Trophoblast cell (in vitro differentiated cells and primary cell): ENCODE measurements around the gene LPA.
"Not testable (repeated sequence)": the region's sequence is repeated elsewhere in the genome, so short reads cannot be mapped to it uniquely, and the experiment has no call there.

Experiments
- DNase-seq, 2 donors: peaks; one replicate each; pipeline ENCODE4 v3.0.0-alpha.2; 2016
- H2AFZ ChIP-seq: 2 replicates; pipeline ENCODE4 v1.6.1; 2013; ENCODE audit warnings: low read length, moderate library complexity, mild to moderate bottlenecking; ENCODE audit not compliant: insufficient read depth, poor library complexity
- H2AK5ac ChIP-seq: 2 replicates; pipeline ENCODE4 v1.6.1; 2013; ENCODE audit warnings: mild to moderate bottlenecking, low read length
- H2BK120ac ChIP-seq: 2 replicates; pipeline ENCODE4 v1.6.1; 2013; ENCODE audit warnings: low read length, mild to moderate bottlenecking, moderate library complexity; ENCODE audit not compliant: insufficient read depth, poor library complexity
- H2BK12ac ChIP-seq: 2 replicates; pipeline ENCODE4 v1.6.1; 2013; ENCODE audit warnings: mild to moderate bottlenecking, low read length, moderate library complexity
- H2BK5ac ChIP-seq: 2 replicates; pipeline ENCODE4 v1.6.1; 2013; ENCODE audit warnings: low read length, low read depth, moderate library complexity, mild to moderate bottlenecking; ENCODE audit not compliant: poor library complexity
- H3K14ac ChIP-seq: 2 replicates; pipeline ENCODE4 v1.6.1; 2013; ENCODE audit warnings: mild to moderate bottlenecking, low read length
- H3K18ac ChIP-seq: 2 replicates; pipeline ENCODE4 v1.6.1; 2013; ENCODE audit warnings: mild to moderate bottlenecking, low read length
- H3K23ac ChIP-seq: 2 replicates; pipeline ENCODE4 v1.6.1; 2013; ENCODE audit warnings: low read length
- H3K27ac ChIP-seq: 2 replicates; pipeline ENCODE4 v1.5.1; 2013; ENCODE audit warnings: low read depth, mild to moderate bottlenecking, inconsistent platforms, low read length, moderate library complexity
- H3K27me3 ChIP-seq: 2 replicates; pipeline ENCODE4 v1.6.1; 2013; ENCODE audit warnings: inconsistent platforms, mild to moderate bottlenecking, low read length, moderate library complexity; ENCODE audit not compliant: insufficient read depth
- H3K36me3 ChIP-seq, 2 experiments: 1 replicate in 1 of 2; 2 replicates in 1 of 2; pipeline ENCODE4 v1.6.1; 2013; ENCODE audit warnings: low read length in 2 of 2, mild to moderate bottlenecking in 2 of 2, moderate library complexity in 1 of 2; ENCODE audit not compliant: insufficient read depth in 2 of 2, control insufficient read depth in 1 of 2
- H3K4ac ChIP-seq: 2 replicates; pipeline ENCODE4 v1.6.1; 2013; ENCODE audit warnings: low read depth, mild to moderate bottlenecking, low read length, moderate library complexity
- H3K4me1 ChIP-seq, 2 experiments: 1 replicate in 1 of 2; 2 replicates in 1 of 2; pipeline ENCODE4 v1.6.1; 2013; ENCODE audit warnings: low read length in 2 of 2, mild to moderate bottlenecking in 2 of 2, moderate library complexity in 1 of 2; ENCODE audit not compliant: insufficient read depth in 2 of 2, control insufficient read depth in 1 of 2
- H3K4me2 ChIP-seq: 2 replicates; pipeline ENCODE4 v1.6.1; 2013; ENCODE audit warnings: inconsistent platforms, mild to moderate bottlenecking, low read length, moderate library complexity
- H3K4me3 ChIP-seq: 2 replicates; pipeline ENCODE4 v1.5.1; 2013; ENCODE audit warnings: mild to moderate bottlenecking, low read depth, low read length, inconsistent platforms
- H3K79me1 ChIP-seq: one replicate; pipeline ENCODE4 v1.6.1; 2013; ENCODE audit warnings: low read length
- H3K79me2 ChIP-seq: 2 replicates; pipeline ENCODE4 v1.6.1; 2013; ENCODE audit warnings: low read length, mild to moderate bottlenecking; ENCODE audit not compliant: control insufficient read depth, insufficient read depth, poor library complexity
- H3K9ac ChIP-seq: 2 replicates; pipeline ENCODE4 v1.6.1; 2013; ENCODE audit warnings: mild to moderate bottlenecking, low read length
- H3K9me3 ChIP-seq: 2 replicates; pipeline ENCODE4 v1.6.1; 2013; ENCODE audit warnings: low read depth, mild to moderate bottlenecking, control low read depth, inconsistent platforms, low read length; ENCODE audit not compliant: insufficient read depth
- H4K12ac ChIP-seq: 2 replicates; pipeline ENCODE4 v1.6.1; 2013; ENCODE audit warnings: low read depth, mild to moderate bottlenecking, low read length, moderate library complexity
- H4K8ac ChIP-seq: 2 replicates; pipeline ENCODE4 v1.6.1; 2013; ENCODE audit warnings: low read depth, mild to moderate bottlenecking, low read length, moderate library complexity
- H4K91ac ChIP-seq: one replicate; pipeline ENCODE4 v1.6.1; 2013; ENCODE audit warnings: low read depth, mild to moderate bottlenecking, low read length, moderate library complexity
- WGBS: extraction: QIAGEN DNeasy Blood & Tissue Kit; methylation state at CpG from one replicate; pipeline ENCODE4 v1.1.7; 2013; ENCODE audit warnings: missing lambda C conversion rate; ENCODE audit not compliant: insufficient read length, insufficient coverage; ENCODE audit errors: extremely low coverage; 5-methylcytosine and 5-hydroxymethylcytosine counted together

Gene LPA

DNA sequence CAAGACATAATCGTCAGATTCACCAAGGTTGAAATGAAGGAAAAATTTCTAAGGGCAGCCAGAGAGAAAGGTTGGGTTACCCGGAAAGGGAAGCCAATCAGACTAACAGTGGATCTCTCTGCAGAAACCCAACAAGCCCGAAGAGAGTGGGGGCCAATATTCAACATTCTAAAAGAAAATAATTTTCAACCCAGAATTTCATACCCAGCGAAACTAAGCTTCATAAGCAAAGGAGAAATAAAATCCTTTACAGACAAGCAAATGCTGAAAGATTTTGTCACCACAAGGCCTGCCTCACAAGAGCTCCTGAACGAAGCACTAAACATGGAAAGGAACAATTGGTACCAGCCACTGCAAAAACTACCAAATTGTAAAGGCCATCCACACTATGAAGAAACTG, 134.6 kb downstream of the LPA start:
- H3K23ac ChIP-seq, H2AK5ac ChIP-seq, H4K8ac ChIP-seq, H4K12ac ChIP-seq, H2BK12ac ChIP-seq, H2BK120ac ChIP-seq, H3K4ac ChIP-seq, H3K79me1 ChIP-seq, H3K14ac ChIP-seq, H3K9ac ChIP-seq, H3K9me3 ChIP-seq, H3K79me2 ChIP-seq, H2AFZ ChIP-seq, H4K91ac ChIP-seq, H2BK5ac ChIP-seq, H3K18ac ChIP-seq, H3K4me3 ChIP-seq, H3K4me1 ChIP-seq, H3K36me3 ChIP-seq, H3K27me3 ChIP-seq, H3K27ac ChIP-seq, DNase-seq, H3K4me2 ChIP-seq: not testable (repeated sequence)
- WGBS: no CpG with 5 or more reads among the region's 5 CpGs

DNA sequence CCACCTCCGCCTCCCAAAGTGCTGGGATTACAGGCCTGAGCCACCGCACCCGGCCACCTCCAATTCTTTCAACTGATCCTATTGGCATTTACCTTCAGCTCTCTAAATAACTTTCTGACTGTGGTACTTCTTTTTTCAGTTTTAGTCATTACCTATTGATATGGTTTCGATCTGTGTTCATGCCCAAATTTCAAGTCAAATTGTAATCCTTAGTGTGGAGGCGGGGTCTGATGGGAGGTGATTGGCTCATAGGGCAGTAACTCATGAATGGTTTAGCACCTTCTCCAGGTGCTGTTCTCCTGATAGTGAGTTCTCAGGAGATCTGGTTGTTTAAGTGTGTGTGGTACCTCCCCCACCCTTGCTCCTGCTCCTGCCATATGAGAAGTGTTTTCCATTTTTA, 140.9 kb downstream of the LPA start:
- no peak overlapping the region for H4K12ac ChIP-seq
- H3K4me1 ChIP-seq: no peaks in the 10 kb centered on the region
- DNase-seq: no peak
- H2AK5ac ChIP-seq: no peak overlapping the region
- no peaks in the 10 kb centered on the region for H3K36me3 ChIP-seq
- no peak overlapping the region for H3K4me2 ChIP-seq
- no peak overlapping the region for H4K8ac ChIP-seq
- H2AFZ ChIP-seq: no peak overlapping the region
- H3K18ac ChIP-seq: no peak overlapping the region
- no peak overlapping the region for H2BK120ac ChIP-seq
- H2BK12ac ChIP-seq: no peak overlapping the region
- WGBS: no CpG with 5 or more reads among the region's 5 CpGs
- no peak overlapping the region for H2BK5ac ChIP-seq
- no peaks in the 10 kb centered on the region for H3K9me3 ChIP-seq
- H3K79me1 ChIP-seq: peaks cover 2% of the 10 kb centered on the region
- no peak overlapping the region for H3K4ac ChIP-seq
- H3K27ac ChIP-seq: no peak overlapping the region
- H3K9ac ChIP-seq: no peak overlapping the region
- no peak overlapping the region for H3K4me3 ChIP-seq
- no peaks in the 10 kb centered on the region for H3K27me3 ChIP-seq
- no peak overlapping the region for H4K91ac ChIP-seq
- no peak overlapping the region for H3K14ac ChIP-seq
- H3K79me2 ChIP-seq: no peaks in the 10 kb centered on the region
- no peak overlapping the region for H3K23ac ChIP-seq

DNA sequence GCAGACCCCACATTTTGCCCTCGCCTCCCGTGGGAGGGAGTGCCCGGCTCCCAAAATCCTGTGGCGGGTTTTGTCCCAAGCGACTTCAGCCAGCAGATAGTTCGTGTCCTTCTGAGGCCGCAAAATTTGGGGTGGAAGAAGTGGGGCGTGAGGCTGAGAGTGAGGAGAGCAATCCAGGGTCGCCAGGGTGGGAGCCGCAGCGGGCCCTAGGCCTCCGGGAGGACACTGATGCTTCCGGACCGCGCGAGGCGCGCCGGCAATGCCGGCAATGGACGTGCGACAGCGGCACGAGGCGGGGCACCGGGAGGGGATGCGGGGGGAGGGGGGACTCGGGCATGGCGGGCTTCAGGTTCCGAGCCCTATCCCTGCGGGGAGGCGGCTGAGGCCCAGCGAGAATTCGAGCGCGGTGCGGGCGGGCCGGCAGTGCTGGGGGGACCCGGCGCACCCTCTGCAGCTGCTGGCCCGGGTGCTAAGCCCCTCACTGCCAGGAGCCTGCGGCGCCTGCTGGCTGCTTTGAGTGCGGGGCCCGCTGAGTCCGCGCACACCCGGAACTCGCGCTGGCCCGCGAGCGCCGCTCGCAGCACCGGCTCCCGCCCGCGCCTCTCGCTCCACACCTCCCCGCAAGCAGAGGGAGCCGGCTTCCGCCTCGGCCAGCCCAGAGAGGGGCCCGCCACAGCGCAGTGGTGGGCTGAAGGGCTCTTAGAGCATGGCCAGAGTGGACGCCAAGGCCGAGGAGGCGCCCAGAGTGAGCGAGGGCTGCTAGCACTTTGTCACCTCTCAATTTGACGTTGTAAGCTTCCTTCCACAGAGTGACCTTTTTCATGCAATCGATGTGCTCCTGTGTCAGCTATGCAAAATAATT, 143.8 kb downstream of the LPA start:
- DNase-seq: peak; percentile 12 to 38
- no peaks in the 10 kb centered on the region for H3K79me2 ChIP-seq
- peak overlapping the region; percentile 55 for H4K91ac ChIP-seq
- H3K9ac ChIP-seq: peak overlapping the region; percentile 64
- H2AFZ ChIP-seq: peak overlapping the region; percentile 96
- no peaks in the 10 kb centered on the region for H3K36me3 ChIP-seq
- H3K4ac ChIP-seq: peak overlapping the region; percentile 44
- H3K9me3 ChIP-seq: no peaks in the 10 kb centered on the region
- H3K27ac ChIP-seq: no peak overlapping the region
- peak overlapping the region; percentile 83 for H4K12ac ChIP-seq
- peak overlapping the region; percentile 46 for H2BK120ac ChIP-seq
- H3K4me2 ChIP-seq: peak overlapping the region; percentile 98
- peak overlapping the region; percentile 67 for H3K18ac ChIP-seq
- no peaks in the 10 kb centered on the region for H3K4me1 ChIP-seq
- peak overlapping the region; percentile 81 for H3K4me3 ChIP-seq
- H4K8ac ChIP-seq: peak overlapping the region; percentile 94
- peaks cover 2% of the 10 kb centered on the region for H3K79me1 ChIP-seq
- no peak overlapping the region for H3K23ac ChIP-seq
- peak overlapping the region; percentile 80 for H3K14ac ChIP-seq
- H2BK5ac ChIP-seq: no peak overlapping the region
- no peaks in the 10 kb centered on the region for H3K27me3 ChIP-seq
- WGBS: no CpG with 5 or more reads among the region's 73 CpGs
- H2AK5ac ChIP-seq: no peak overlapping the region
- H2BK12ac ChIP-seq: no peak overlapping the region

DNA sequence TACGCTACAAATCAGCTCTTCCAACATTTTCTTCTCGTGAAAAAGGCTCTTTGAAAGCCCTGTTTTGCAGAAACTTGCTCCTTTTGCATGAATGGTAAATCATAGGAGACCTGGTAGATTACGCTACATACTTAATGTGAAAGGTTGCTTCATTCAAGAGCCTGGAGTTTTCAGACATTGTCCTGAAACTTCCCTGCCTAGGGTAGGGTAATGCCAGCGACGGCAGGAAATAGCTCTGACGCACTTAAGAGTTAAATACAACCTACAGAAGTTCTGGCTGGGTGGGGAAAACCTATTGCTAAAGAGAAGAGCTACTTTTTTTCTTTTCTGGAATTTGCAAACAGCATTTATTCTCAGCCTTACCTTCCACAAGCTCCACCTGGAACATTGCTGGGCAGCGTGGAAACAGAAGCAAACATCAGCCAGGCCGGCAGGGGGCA, 144.5 kb downstream of the LPA start:
- Histone ChIP-seq H3K4me3 (no peak overlapping the region), H3K27ac (no peak overlapping the region), H2AFZ (no peak overlapping the region), H3K4me2 (peak overlapping the region; percentile 98), H2BK12ac (no peak overlapping the region), H3K4ac (no peak overlapping the region), H3K18ac (no peak overlapping the region), H4K12ac (no peak overlapping the region), H4K8ac (no peak overlapping the region), H3K79me1 (peaks cover 2% of the 10 kb centered on the region), H3K27me3 (no peaks in the 10 kb centered on the region), H2BK5ac (no peak overlapping the region), H3K23ac (no peak overlapping the region), H3K9me3 (no peaks in the 10 kb centered on the region), H4K91ac (no peak overlapping the region), H2BK120ac (no peak overlapping the region), H3K14ac (no peak overlapping the region), H3K79me2 (no peaks in the 10 kb centered on the region), H3K9ac (no peak overlapping the region), H3K4me1 (no peaks in the 10 kb centered on the region), H3K36me3 (no peaks in the 10 kb centered on the region), H2AK5ac (no peak overlapping the region)
- whole genome bisulfite sequencing: no CpG with 5 or more reads among the region's 8 CpGs
- DNase-seq: peak; percentile 42 to 82
